DOHH2 (cell line): ENCODE data around the gene CACNB1.

Experiments used
- EZH2phosphoT487 ChIP-seq: fragments of 200-600 bp; sonication (generic); IDR thresholded peaks from 2 replicates; pipeline ENCODE4 v1.6.1; 2017; ENCODE audit warnings: borderline replicate concordance, mild to moderate bottlenecking, antibody characterized with exemption, low read length, moderate library complexity, mixed read lengths
- TF ChIP-seq, protein P1 (sequence below): fragments of 200-600 bp; sonication (generic); IDR thresholded peaks from one replicate; pipeline ENCODE4 v1.5.1; 2014; ENCODE audit warnings: antibody characterized with exemption, mild to moderate bottlenecking, low read depth, low read length; ENCODE audit not compliant: poor library complexity, severe bottlenecking

DNA sequence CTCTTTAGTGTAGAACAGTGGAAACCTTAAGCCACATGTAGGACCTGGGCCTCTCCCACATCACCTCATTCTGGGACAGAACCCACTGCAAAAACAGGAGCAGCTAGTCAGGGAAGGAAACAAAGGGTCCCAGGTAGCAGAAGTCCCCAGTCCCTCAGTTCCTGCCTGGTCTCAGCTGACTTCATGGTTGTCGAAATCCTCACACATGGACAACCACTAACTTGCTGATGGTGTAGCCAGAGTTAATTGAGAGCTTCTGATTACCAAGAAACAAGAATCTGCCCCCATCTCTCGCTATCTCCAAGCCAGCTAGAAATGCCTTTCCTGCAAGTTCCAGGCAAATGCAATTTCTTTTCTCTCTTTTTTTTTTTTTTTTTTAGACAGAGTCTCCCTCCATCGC is 28.0 kb downstream of the CACNB1 start:
- TF ChIP-seq, protein P1, sequence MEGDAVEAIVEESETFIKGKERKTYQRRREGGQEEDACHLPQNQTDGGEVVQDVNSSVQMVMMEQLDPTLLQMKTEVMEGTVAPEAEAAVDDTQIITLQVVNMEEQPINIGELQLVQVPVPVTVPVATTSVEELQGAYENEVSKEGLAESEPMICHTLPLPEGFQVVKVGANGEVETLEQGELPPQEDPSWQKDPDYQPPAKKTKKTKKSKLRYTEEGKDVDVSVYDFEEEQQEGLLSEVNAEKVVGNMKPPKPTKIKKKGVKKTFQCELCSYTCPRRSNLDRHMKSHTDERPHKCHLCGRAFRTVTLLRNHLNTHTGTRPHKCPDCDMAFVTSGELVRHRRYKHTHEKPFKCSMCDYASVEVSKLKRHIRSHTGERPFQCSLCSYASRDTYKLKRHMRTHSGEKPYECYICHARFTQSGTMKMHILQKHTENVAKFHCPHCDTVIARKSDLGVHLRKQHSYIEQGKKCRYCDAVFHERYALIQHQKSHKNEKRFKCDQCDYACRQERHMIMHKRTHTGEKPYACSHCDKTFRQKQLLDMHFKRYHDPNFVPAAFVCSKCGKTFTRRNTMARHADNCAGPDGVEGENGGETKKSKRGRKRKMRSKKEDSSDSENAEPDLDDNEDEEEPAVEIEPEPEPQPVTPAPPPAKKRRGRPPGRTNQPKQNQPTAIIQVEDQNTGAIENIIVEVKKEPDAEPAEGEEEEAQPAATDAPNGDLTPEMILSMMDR: no peak
- no peak for TF ChIP-seq EZH2phosphoT487
